Measurements from ENCODE around the gene DGKH.

DGKH gene

GRCh38 chr13:42043676-42044075 lies 4.8 kb upstream of the DGKH start:
- ChIA-PET POLR2A (interaction anchor here (0.5 kb wide), 1 partner anchor 95 kb away, joined by 3 read pairs; no protein-coding TSS in a partner anchor), CTCF (interaction anchor here (3.1 kb wide), 1 partner anchor 375 kb away, joined by 17 read pairs; no protein-coding TSS in a partner anchor)
- TF ChIP-seq, protein P1, sequence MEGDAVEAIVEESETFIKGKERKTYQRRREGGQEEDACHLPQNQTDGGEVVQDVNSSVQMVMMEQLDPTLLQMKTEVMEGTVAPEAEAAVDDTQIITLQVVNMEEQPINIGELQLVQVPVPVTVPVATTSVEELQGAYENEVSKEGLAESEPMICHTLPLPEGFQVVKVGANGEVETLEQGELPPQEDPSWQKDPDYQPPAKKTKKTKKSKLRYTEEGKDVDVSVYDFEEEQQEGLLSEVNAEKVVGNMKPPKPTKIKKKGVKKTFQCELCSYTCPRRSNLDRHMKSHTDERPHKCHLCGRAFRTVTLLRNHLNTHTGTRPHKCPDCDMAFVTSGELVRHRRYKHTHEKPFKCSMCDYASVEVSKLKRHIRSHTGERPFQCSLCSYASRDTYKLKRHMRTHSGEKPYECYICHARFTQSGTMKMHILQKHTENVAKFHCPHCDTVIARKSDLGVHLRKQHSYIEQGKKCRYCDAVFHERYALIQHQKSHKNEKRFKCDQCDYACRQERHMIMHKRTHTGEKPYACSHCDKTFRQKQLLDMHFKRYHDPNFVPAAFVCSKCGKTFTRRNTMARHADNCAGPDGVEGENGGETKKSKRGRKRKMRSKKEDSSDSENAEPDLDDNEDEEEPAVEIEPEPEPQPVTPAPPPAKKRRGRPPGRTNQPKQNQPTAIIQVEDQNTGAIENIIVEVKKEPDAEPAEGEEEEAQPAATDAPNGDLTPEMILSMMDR (IDR thresholded peaks at IDR 0.05; ENCODE audit: insufficient read depth, low read length, missing control alignments), result no peak
- no peak for DNase-seq (ENCODE audit: low read depth, low spot score)
- H3K4me3 ChIP-seq (ENCODE audit: low read depth, low read length), result no peak overlapping the region

DNA sequence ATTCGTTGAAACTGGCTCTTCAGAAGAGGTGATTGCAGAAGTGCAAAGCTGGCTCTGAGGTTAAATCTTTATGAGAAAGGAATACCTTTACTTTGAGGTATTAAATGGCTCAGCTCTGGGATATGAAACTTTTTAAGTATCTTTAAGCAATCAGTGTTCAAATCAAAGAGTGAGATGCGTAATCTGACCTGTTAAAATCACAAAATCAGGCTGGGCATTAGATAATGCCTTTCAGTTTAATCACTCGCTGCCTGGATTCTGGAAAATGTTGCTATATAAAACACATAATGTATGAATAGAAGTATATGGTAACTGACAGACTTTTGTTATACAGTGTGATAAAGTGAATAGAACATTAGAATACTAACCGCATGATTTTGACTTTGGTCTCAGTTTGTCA lies 2.0 kb upstream of the DGKH start:
- DNase-seq (ENCODE audit: low read depth, low spot score), result no peak
- TF ChIP-seq, protein P1 (IDR thresholded peaks at IDR 0.05; ENCODE audit: insufficient read depth, low read length, missing control alignments), result no peak
- POLR2A ChIA-PET, result interaction anchor here (1.1 kb wide), 1 partner anchor 356 kb away, joined by 3 read pairs; no protein-coding TSS in a partner anchor
- CTCF ChIA-PET, result no interaction called here
- no peak overlapping the region for H3K4me3 ChIP-seq (ENCODE audit: low read depth, low read length)

DNA sequence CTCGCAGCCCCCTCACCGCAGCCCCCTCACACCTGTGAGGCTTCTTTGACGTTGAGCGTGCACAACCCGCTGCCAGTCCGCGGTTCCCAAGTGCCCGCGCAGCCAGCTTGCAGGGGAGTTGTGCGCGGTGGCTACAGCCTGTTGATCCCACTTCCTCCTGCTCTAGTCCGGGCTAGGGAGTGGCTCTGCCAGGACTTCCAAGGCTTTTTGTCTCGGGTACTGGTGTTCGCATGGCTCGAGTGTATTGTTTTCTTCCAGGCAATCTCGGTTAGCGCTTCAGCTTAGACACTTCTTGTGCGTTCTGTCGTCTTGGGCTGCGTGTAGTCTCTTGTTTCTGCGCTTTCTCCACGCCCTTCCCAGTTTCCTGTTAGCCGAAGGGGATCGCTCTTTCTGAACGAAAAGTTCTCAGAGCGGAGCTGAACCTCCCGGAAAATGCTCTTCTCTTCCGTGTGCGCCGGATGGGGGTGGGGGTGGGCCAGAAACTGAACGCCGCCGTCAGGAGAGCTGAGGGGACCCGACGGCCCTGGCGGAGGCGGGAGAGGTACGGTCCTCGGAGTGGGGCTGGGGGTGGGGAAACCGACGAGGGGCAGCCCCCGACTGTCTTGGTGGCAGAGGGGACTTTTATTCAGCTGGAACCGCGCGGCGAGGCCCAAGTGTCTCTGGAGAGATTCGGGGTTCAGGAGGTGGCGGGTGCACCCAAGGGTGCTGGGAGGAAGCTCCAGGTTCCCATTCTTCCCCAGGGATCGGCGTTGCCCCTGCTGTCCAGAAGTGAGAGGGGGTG lies 697 bp upstream of the DGKH start:
- CTCF ChIA-PET, result interaction anchor here (0.9 to 2.1 kb wide), 4 partner anchors 10 to 379 kb away, joined by 4 to 17 read pairs (median 8); no protein-coding TSS in a partner anchor
- POLR2A ChIA-PET, result interaction anchor here (0.6 kb wide), 1 partner anchor 8 kb away, joined by 3 read pairs; no protein-coding TSS in a partner anchor
- DNase-seq (ENCODE audit: low read depth, low spot score), result no peak
- peak overlapping the region; percentile 78 for H3K4me3 ChIP-seq (ENCODE audit: low read depth, low read length)
- TF ChIP-seq, protein P1 (IDR thresholded peaks at IDR 0.05; ENCODE audit: insufficient read depth, low read length, missing control alignments), result no peak

DNA sequence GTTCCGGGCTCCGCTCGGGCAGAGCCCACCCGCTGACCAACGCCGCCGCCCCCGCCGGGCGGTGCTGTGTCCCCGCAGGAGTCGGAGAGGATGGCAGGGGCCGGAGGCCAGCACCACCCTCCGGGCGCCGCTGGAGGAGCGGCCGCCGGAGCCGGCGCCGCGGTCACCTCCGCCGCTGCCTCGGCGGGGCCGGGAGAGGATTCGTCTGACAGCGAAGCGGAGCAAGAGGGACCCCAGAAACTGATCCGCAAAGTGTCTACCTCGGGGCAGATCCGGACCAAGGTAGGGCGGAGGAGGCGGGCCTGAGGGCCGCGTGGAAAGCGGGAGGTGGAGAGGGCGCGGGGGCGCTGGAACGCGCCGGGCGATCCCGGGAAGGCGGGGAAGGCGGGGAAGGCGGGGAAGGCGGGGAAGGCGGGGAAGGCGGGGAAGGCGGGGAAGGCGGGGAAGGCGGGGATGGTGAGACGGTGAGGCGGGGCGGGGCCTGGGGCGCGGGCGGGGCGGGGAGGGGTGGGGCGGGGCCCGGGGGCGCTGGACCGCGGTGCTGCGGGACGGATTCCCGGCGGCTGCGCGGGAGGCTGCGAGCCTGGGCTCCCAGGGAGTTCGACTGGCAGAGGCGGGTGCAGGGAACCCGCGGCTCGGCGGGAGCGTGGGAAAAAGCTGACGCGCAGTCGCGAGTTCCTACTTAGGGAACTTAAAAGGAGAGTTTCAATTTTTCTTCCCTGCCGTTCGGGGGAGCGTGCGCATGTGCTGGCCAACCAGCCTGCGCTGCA lies 421 bp downstream of the DGKH start:
- H3K4me3 ChIP-seq (ENCODE audit: low read depth, low read length), result peak overlapping the region; percentile 78
- TF ChIP-seq, protein P1 (IDR thresholded peaks at IDR 0.05; ENCODE audit: insufficient read depth, low read length, missing control alignments), result peak; percentile 6
- ChIA-PET CTCF (interaction anchor here (0.6 to 2.1 kb wide), 7 partner anchors 11 to 380 kb away, joined by 3 to 17 read pairs (median 4); no protein-coding TSS in a partner anchor), POLR2A (interaction anchor here (0.5 to 0.6 kb wide), 2 partner anchors 9 to 396 kb away, joined by 3 read pairs; no protein-coding TSS in a partner anchor)
- DNase-seq (ENCODE audit: low read depth, low spot score), result no peak

GRCh38 chr13:42049454-42049813 lies 986 bp downstream of the DGKH start:
- TF ChIP-seq, protein P1 (IDR thresholded peaks at IDR 0.05; ENCODE audit: insufficient read depth, low read length, missing control alignments), result no peak
- no peak for DNase-seq (ENCODE audit: low read depth, low spot score)
- H3K4me3 ChIP-seq (ENCODE audit: low read depth, low read length), result peak overlapping the region; percentile 76
- ChIA-PET POLR2A (no interaction called here), CTCF (interaction anchor here (1.4 to 2.1 kb wide), 2 partner anchors 14 to 381 kb away, joined by 4 to 7 read pairs; no protein-coding TSS in a partner anchor)
